SK-N-SH (cell line): ENCODE data around the gene ARF5. TPM values are rescaled to one million over a fixed set of nuclear protein-coding genes. Genes with fewer than 3 reads are reported as not detected.
A peak's percentile ranks its signal among the peaks of the same experiment; 100 is the strongest.

ENCODE experiments used
- CTCF ChIA-PET: fragments of 300-600, 350-600 bp; formaldehyde crosslinking; extraction: SDS; loops from one replicate; lab custom pipeline; 2021; lab: Yijun Ruan, JAX
- POLR2A ChIA-PET: fragments of 350-600 bp; sonication (Branson Sonifier 250); formaldehyde crosslinking; extraction: SDS; loops from one replicate; lab custom pipeline; 2020; ENCODE audit warnings: antibody characterized with exemption, inconsistent platforms; lab: Yijun Ruan, JAX
- DNase-seq: peaks from one replicate; pipeline ENCODE4 v3.0.0; 2012
- H2AFZ ChIP-seq: fragments of 200-600 bp; sonication (generic); 2 replicates; pipeline ENCODE4 v1.8.1; 2016; ENCODE audit warnings: antibody characterized with exemption, mild to moderate bottlenecking, low read depth
- H3F3A ChIP-seq: fragments of 200-600 bp; sonication (generic); replicated peaks from 2 replicates; pipeline ENCODE3; 2016; ENCODE audit warnings: antibody characterized with exemption, mild to moderate bottlenecking; ENCODE audit not compliant: insufficient read depth
- H3K27ac ChIP-seq, 2 experiments: fragments of 200-500 bp in 1 of 2; fragments of 200-600 bp in 1 of 2; sonication (Bioruptor generic) in 1 of 2; sonication (generic), shearing (Covaris generic) in 1 of 2; 2 replicates each; pipeline versions ENCODE4 v1.5.1 to v1.6.1; 2014 to 2016; ENCODE audit warnings: low read depth in 2 of 2, inconsistent platforms in 1 of 2, low read length in 1 of 2, mild to moderate bottlenecking in 1 of 2, mixed read lengths in 1 of 2
- H3K27me3 ChIP-seq: fragments of 200-600 bp; sonication (generic), shearing (Covaris generic); 2 replicates; pipeline ENCODE4 v1.6.1; 2016; ENCODE audit warnings: mixed run types; ENCODE audit not compliant: insufficient read depth
- H3K36me3 ChIP-seq, 2 experiments: fragments of 200-500 bp in 1 of 2; fragments of 200-600 bp in 1 of 2; sonication (Bioruptor generic) in 1 of 2; sonication (generic) in 1 of 2; replicated peaks in 1 of 2; 2 replicates each; pipeline versions ENCODE3 to v1.5.1; 2014 to 2016; ENCODE audit warnings: low read length in 1 of 2, mild to moderate bottlenecking in 1 of 2; ENCODE audit not compliant: insufficient read depth in 2 of 2, control insufficient read depth in 1 of 2
- H3K4me1 ChIP-seq, 2 experiments: fragments of 200-500 bp in 1 of 2; fragments of 200-600 bp in 1 of 2; sonication (Bioruptor generic) in 1 of 2; sonication (generic), shearing (Covaris generic) in 1 of 2; 2 replicates each; pipeline versions ENCODE4 v1.5.1 to v1.6.1; 2014 to 2016; ENCODE audit warnings: low read depth in 1 of 2, low read length in 1 of 2, mixed run types in 1 of 2; ENCODE audit not compliant: insufficient read depth in 2 of 2, control insufficient read depth in 1 of 2
- H3K4me2 ChIP-seq: fragments of 200-600 bp; sonication (generic), shearing (Covaris generic); 2 replicates; pipeline ENCODE4 v1.6.1; 2017; ENCODE audit warnings: mixed run types
- H3K4me3 ChIP-seq, 2 experiments: fragments of 200-500 bp in 1 of 2; fragments of 200-600 bp in 1 of 2; sonication (Bioruptor generic) in 1 of 2; sonication (generic), shearing (Covaris generic) in 1 of 2; 2 replicates each; pipeline versions ENCODE4 v1.5.1 to v1.8.1; 2014 to 2016; ENCODE audit warnings: low read depth in 2 of 2, inconsistent platforms in 1 of 2, low read length in 1 of 2, mild to moderate bottlenecking in 1 of 2, mixed read lengths in 1 of 2, moderate library complexity in 1 of 2
- H3K79me2 ChIP-seq: fragments of 200-600 bp; sonication (generic); 2 replicates; pipeline ENCODE4 v1.8.1; 2017; ENCODE audit warnings: mild to moderate bottlenecking; ENCODE audit not compliant: insufficient read depth
- H3K9ac ChIP-seq: fragments of 200-600 bp; sonication (generic); 2 replicates; pipeline ENCODE4 v1.6.1; 2017; ENCODE audit warnings: mixed run types
- H3K9me2 ChIP-seq: fragments of 200-600 bp; sonication (generic); 2 replicates; pipeline ENCODE4 v1.6.1; 2017; ENCODE audit warnings: mixed run types
- H3K9me3 ChIP-seq: fragments of 200-600 bp; sonication (generic); 2 replicates; pipeline ENCODE4 v1.6.1; 2017; ENCODE audit warnings: mixed run types, mild to moderate bottlenecking, moderate library complexity
- H4K20me1 ChIP-seq: fragments of 200-600 bp; sonication (generic); 2 replicates; pipeline ENCODE4 v1.6.1; 2017; ENCODE audit warnings: mild to moderate bottlenecking, mixed run types; ENCODE audit not compliant: insufficient read depth
- CHD2 ChIP-seq: fragments of 150-350 bp; IDR thresholded peaks from 2 replicates; pipeline ENCODE4 v1.6.1; 2018; ENCODE audit warnings: low read length; ENCODE audit not compliant: partially characterized antibody
- ELF1 ChIP-seq: IDR thresholded peaks from 2 replicates; pipeline ENCODE4 v1.4.0; 2012
- EZH2phosphoT487 ChIP-seq: fragments of 200-600 bp; sonication (generic); IDR thresholded peaks from 2 replicates; pipeline ENCODE4 v1.6.1; 2017; ENCODE audit warnings: low read depth, mixed run types, mild to moderate bottlenecking, antibody characterized with exemption, moderate library complexity, borderline replicate concordance
- FOXJ3 ChIP-seq: sonication (generic); formaldehyde crosslinking; IDR thresholded peaks from 2 replicates; pipeline ENCODE4 v1.5.1; 2020; ENCODE audit warnings: mild to moderate bottlenecking, missing genetic modification reagents
- FOXM1 ChIP-seq: IDR thresholded peaks from 2 replicates; pipeline ENCODE4 v1.4.0; 2012; ENCODE audit warnings: low read depth, mild to moderate bottlenecking
- GABPA ChIP-seq: IDR thresholded peaks from 2 replicates; pipeline ENCODE4 v1.4.0; 2012; ENCODE audit warnings: low read depth, mild to moderate bottlenecking
- GATA2 ChIP-seq: sonication (generic); formaldehyde crosslinking; IDR thresholded peaks from 2 replicates; pipeline ENCODE4 v1.5.0; 2020; ENCODE audit warnings: mild to moderate bottlenecking, missing genetic modification reagents
- JUND ChIP-seq: IDR thresholded peaks from 2 replicates; pipeline ENCODE4 v1.4.0; 2012
- MEF2A ChIP-seq: IDR thresholded peaks from 2 replicates; pipeline ENCODE4 v1.4.0; 2012; ENCODE audit warnings: low read depth, borderline replicate concordance
- MXI1 ChIP-seq: IDR thresholded peaks from 2 replicates; pipeline ENCODE4 v1.6.1; 2012; ENCODE audit warnings: mild to moderate bottlenecking, low read depth, low read length, improper control_type of control experiment
- NFIC ChIP-seq: IDR thresholded peaks from 2 replicates; pipeline ENCODE4 v1.4.0; 2012; ENCODE audit warnings: borderline replicate concordance
- POLR2AphosphoS5 ChIP-seq: IDR thresholded peaks from 2 replicates; pipeline ENCODE4 v1.6.1; 2012; ENCODE audit warnings: low read depth, low read length
- RAD21 ChIP-seq: IDR thresholded peaks from 2 replicates; pipeline ENCODE4 v1.6.1; 2012; ENCODE audit warnings: mild to moderate bottlenecking, low read length
- RCOR1 ChIP-seq: fragments of 150-350 bp; IDR thresholded peaks from 2 replicates; pipeline ENCODE4 v1.6.1; 2017; ENCODE audit warnings: antibody characterized with exemption, low read length
- SMC3 ChIP-seq: IDR thresholded peaks from 2 replicates; pipeline ENCODE4 v1.6.1; 2012; ENCODE audit warnings: low read depth, low read length, improper control_type of control experiment
- WGBS: methylation state at CpG from one replicate; pipeline ENCODE4 v1.1.6; 2017; ENCODE audit warnings: low lambda C conversion rate; 5-methylcytosine and 5-hydroxymethylcytosine counted together
- polyA plus RNA-seq, 3 experiments: library from polyadenylated mRNA; depleted of rRNA; stranded (reverse); fragments of >200 nt; gene quantifications; 2 replicates each; pipeline ENCODE4 v1.2.3, GENCODE V29; 2012
- TF ChIP-seq, protein P1 (sequence below): fragments of 200-600 bp; sonication (generic); IDR thresholded peaks from 2 replicates; pipeline ENCODE4 v1.6.1; 2017; ENCODE audit warnings: antibody characterized with exemption, mild to moderate bottlenecking, moderate library complexity
- TF ChIP-seq, protein P2 (sequence below): IDR thresholded peaks from 2 replicates; pipeline ENCODE4 v1.4.0; 2012; ENCODE audit warnings: low read depth
- TF ChIP-seq, protein P3 (sequence below): fragments of 150-350 bp; IDR thresholded peaks from 2 replicates; pipeline ENCODE4 v1.6.1; 2017; ENCODE audit warnings: antibody characterized with exemption, low read length, low read depth, borderline replicate concordance
- TF ChIP-seq, protein P4 (sequence below): IDR thresholded peaks from 2 replicates; pipeline ENCODE4; 2012
- TF ChIP-seq, protein P5 (sequence below): IDR thresholded peaks from 2 replicates; pipeline ENCODE4 v1.6.1; 2012; ENCODE audit warnings: mild to moderate bottlenecking, low read depth, low read length, moderate library complexity

Gene ARF5
- polyA plus RNA-seq, 1 of the 3 experiments (the other 2 are of a cell fraction) = 562 TPM

DNA sequence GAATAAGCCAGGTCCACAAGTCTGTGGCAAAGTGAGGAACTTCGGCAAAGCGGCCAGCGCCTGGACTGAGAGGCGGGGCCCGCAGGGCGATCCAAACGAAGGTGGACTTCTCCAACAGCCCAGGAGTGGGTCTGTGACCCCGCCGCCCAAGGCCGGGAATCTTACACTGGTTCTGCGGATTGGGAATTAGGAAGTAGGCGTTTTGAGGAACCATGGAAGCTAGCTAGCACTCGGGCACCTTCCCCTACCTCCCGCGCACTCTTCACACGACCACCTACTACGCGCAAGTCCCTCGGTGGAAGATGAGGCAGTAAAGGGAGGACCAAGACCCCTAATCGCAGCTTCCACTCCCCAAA lies 570 bp upstream of the ARF5 start:
- Histone ChIP-seq H2AFZ (peak overlapping the region; percentile 90), H3K9me3 (no peaks in the 10 kb centered on the region), H3K9ac (peak overlapping the region; percentile 91), H3K27me3 (no peaks in the 10 kb centered on the region), H3K4me3 (peak overlapping the region; percentile 96 to 100), H3K9me2 (no peaks in the 10 kb centered on the region), H3K4me2 (peak overlapping the region; percentile 98), H3F3A (peaks cover 6% of the 10 kb centered on the region), H3K36me3 (peaks cover 20 to 32% of the 10 kb centered on the region in 2 experiments), H4K20me1 (peaks cover 30% of the 10 kb centered on the region), H3K27ac (peak overlapping the region; percentile 45 to 84; a peak in 3 of 4 replicates), H3K4me1 (peaks cover 10 to 43% of the 10 kb centered on the region in 2 experiments; a peak in 3 of 4 replicates), H3K79me2 (peaks cover 46% of the 10 kb centered on the region)
- ChIA-PET CTCF (interaction anchor here (1.2 to 7.9 kb wide), 4 partner anchors 10 to 760 kb away, joined by 3 to 78 read pairs (median 14); no protein-coding TSS in a partner anchor), POLR2A (no interaction called here)
- DNase-seq = no peak
- TF ChIP-seq POLR2AphosphoS5 (no peak), CHD2 (no peak), RAD21 (no peak), RCOR1 (no peak), NFIC (no peak), MEF2A (no peak), EZH2phosphoT487 (no peak), GABPA (no peak), MXI1 (no peak), GATA2 (no peak), SMC3 (no peak), FOXM1 (no peak), ELF1 (no peak), FOXJ3 (CRISPR knock-in tag) (no peak), JUND (no peak)
- TF ChIP-seq, protein P1, sequence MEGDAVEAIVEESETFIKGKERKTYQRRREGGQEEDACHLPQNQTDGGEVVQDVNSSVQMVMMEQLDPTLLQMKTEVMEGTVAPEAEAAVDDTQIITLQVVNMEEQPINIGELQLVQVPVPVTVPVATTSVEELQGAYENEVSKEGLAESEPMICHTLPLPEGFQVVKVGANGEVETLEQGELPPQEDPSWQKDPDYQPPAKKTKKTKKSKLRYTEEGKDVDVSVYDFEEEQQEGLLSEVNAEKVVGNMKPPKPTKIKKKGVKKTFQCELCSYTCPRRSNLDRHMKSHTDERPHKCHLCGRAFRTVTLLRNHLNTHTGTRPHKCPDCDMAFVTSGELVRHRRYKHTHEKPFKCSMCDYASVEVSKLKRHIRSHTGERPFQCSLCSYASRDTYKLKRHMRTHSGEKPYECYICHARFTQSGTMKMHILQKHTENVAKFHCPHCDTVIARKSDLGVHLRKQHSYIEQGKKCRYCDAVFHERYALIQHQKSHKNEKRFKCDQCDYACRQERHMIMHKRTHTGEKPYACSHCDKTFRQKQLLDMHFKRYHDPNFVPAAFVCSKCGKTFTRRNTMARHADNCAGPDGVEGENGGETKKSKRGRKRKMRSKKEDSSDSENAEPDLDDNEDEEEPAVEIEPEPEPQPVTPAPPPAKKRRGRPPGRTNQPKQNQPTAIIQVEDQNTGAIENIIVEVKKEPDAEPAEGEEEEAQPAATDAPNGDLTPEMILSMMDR = no peak
- TF ChIP-seq, protein P2, sequence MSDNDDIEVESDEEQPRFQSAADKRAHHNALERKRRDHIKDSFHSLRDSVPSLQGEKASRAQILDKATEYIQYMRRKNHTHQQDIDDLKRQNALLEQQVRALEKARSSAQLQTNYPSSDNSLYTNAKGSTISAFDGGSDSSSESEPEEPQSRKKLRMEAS = no peak
- TF ChIP-seq, protein P3, sequence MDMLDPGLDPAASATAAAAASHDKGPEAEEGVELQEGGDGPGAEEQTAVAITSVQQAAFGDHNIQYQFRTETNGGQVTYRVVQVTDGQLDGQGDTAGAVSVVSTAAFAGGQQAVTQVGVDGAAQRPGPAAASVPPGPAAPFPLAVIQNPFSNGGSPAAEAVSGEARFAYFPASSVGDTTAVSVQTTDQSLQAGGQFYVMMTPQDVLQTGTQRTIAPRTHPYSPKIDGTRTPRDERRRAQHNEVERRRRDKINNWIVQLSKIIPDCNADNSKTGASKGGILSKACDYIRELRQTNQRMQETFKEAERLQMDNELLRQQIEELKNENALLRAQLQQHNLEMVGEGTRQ = no peak
- TF ChIP-seq, protein P4, sequence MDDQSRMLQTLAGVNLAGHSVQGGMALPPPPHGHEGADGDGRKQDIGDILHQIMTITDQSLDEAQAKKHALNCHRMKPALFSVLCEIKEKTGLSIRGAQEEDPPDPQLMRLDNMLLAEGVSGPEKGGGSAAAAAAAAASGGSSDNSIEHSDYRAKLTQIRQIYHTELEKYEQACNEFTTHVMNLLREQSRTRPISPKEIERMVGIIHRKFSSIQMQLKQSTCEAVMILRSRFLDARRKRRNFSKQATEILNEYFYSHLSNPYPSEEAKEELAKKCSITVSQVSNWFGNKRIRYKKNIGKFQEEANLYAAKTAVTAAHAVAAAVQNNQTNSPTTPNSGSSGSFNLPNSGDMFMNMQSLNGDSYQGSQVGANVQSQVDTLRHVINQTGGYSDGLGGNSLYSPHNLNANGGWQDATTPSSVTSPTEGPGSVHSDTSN = no peak
- TF ChIP-seq, protein P5, sequence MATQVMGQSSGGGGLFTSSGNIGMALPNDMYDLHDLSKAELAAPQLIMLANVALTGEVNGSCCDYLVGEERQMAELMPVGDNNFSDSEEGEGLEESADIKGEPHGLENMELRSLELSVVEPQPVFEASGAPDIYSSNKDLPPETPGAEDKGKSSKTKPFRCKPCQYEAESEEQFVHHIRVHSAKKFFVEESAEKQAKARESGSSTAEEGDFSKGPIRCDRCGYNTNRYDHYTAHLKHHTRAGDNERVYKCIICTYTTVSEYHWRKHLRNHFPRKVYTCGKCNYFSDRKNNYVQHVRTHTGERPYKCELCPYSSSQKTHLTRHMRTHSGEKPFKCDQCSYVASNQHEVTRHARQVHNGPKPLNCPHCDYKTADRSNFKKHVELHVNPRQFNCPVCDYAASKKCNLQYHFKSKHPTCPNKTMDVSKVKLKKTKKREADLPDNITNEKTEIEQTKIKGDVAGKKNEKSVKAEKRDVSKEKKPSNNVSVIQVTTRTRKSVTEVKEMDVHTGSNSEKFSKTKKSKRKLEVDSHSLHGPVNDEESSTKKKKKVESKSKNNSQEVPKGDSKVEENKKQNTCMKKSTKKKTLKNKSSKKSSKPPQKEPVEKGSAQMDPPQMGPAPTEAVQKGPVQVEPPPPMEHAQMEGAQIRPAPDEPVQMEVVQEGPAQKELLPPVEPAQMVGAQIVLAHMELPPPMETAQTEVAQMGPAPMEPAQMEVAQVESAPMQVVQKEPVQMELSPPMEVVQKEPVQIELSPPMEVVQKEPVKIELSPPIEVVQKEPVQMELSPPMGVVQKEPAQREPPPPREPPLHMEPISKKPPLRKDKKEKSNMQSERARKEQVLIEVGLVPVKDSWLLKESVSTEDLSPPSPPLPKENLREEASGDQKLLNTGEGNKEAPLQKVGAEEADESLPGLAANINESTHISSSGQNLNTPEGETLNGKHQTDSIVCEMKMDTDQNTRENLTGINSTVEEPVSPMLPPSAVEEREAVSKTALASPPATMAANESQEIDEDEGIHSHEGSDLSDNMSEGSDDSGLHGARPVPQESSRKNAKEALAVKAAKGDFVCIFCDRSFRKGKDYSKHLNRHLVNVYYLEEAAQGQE = no peak
- WGBS = 87% methylated on average over 20 of the region's 20 CpGs
